Glomerular visceral epithelial cell (primary cell): ENCODE data around the gene MROH9.
"Not testable (repeated sequence)": the region's sequence is repeated elsewhere in the genome, so short reads cannot be mapped to it uniquely, and the experiment has no call there.

ENCODE experiments used
- DNase-seq: peaks from one replicate; pipeline ENCODE4 v3.0.0-alpha.2; 2016; ENCODE audit errors: extremely low spot score

The MROH9 gene

DNA sequence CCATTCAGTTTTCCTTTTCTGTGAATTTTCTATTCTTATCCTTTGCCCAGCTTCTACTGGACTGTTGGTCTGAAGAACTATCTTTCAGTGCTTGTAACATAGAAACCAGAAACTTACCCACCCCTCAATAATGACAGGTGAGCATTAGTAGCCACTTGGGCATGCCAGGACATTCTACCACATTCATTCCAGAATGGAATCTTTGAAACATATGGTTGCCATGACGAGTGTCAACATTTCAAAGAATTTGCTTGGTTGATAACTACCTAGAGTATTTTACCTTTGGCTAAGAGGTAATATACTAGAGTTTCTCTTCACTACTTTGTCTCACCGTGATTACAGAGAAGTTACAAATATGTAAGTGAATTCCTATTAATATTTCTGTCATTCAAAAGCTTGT is at the start of gene MROH9:
Gene MROH9, plus strand, starts transcription at position 304 of the 400 bp plus-strand sequence. CDS start 10,023 bp downstream, outside the sequence.
- DNase-seq: no peak

- DNase-seq: no peak
Observed at GRCh38 chr1:170885551-170885950, 49.8 kb upstream of the MROH9 start.

DNA sequence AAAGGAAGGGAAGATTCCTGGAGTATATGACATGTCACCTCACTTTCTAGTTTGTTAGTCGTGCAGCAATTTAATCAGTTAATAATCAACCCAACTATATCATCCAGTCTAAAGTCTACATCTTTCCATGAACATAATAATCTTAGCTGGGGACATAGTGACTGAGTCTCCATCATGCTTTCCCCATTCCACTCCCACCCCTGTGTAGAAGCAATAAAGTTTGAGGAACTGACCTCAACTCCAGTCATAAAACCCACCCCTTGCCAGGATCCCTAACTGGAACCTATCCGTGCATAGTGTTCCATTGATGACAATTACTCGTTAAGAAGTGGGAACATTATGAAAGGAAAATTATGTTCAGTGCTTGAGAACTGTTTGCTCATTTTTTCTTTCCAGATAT is 48.9 kb upstream of the MROH9 start:
- no peak for DNase-seq

DNA sequence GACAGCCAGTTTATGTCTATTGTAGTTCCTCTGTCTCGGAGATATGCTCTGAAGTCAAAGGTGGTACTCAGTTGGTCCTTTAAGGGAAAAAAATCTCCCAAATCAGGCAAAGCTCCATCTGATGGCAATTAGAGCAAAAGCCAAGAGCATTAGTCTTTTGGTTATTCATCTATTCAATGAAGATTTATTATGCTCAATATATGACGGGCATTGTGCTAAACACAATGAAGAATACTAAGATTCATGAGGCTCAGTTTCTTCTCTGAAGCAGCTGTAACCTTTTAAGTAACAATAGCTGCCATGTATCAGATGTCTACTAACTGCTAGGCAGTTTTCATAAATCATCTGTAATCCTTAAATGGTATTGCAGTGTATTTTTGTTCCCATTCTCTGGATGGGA is 47.6 kb upstream of the MROH9 start:
- DNase-seq: no peak

- no peak for DNase-seq
Observed at GRCh38 chr1:170891872-170892271, 43.5 kb upstream of the MROH9 start.

GRCh38 chr1:170893655-170894297 is 41.6 kb upstream of the MROH9 start:
- no peak for DNase-seq

- DNase-seq: no peak
Observed at GRCh38 chr1:170903961-170904360, 31.4 kb upstream of the MROH9 start.

DNA sequence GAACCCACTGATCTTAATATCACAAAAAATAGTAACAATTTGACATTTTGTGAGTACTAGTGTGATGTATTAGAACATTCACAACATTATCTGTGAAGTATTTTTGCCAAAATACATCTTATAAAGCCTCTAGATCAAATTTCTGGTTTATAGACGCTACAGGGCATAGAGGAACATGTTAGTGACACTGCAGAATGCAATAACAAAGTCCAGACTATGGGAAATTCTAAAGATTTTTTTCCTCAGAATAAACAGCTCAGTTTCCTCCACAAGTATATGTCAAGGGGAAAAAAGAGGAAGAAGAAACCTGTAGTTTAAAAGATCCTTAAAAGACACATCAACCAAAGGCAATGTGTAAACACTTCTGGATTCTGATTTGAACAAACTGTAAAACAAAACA is 26.4 kb upstream of the MROH9 start:
- no peak for DNase-seq

GRCh38 chr1:170910273-170910672 is 25.1 kb upstream of the MROH9 start:
- no peak for DNase-seq

DNA sequence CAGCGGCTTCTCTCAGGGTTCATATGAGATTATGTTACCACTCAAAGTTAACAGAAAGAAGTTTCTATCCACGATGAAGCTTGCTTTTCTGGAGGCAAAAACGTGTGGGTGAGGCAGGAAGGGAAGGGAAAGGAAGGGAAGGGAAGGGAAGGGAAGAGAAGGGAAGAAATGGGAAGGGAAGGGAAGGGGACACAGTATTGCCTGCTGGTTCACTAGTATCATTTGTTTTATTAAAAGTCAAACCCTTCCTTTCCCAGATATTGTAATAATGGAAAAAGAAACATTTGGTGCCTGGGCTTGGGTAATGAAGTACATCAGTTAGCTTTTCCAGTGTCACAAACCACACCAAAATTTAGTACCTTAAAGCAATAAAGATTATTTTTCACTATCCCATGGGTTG is 18.0 kb upstream of the MROH9 start:
- no peak for DNase-seq

GRCh38 chr1:170924656-170925055 is 10.7 kb upstream of the MROH9 start:
- not testable (repeated sequence) for DNase-seq

DNA sequence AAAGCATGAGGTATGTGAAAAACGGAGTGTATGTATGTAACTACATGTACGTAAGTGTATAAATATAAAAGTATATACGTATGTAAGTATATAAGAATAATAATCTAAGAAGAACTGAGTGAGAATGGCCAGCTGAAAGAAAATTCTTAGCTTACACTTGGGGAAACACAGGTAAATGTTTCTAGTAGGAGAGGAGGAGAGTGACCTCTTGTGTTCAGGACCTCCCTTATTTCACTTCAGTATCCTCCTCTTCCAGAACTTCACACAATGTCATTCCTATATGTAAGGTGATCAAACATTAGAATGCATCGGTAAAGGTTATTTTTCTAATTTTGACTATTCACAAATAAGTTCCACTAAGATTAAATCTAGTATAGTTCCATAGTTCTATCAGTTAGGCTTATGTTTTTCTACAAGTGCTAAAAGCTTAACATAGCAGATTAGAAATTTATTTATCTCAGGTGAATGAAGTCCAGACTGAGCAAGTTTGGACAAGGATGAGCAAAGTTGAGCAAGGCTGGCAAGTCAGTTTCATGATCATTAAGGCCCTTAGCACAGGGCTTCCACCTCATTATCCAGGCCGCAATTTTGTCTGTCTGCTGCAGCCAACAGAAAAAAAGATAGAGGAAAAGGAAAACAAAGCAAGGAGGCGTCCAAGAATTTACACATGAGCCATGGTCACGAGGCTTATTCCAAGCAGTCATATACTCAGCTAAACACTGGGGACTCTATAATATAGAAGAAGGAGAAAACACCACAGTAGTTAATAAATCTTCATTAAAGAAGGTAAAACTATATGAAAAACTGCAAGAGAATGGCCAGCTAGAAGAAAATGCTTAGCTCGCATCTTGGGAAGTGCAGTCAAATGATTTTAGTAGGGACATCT is 7.1 kb upstream of the MROH9 start:
- no peak for DNase-seq

DNA sequence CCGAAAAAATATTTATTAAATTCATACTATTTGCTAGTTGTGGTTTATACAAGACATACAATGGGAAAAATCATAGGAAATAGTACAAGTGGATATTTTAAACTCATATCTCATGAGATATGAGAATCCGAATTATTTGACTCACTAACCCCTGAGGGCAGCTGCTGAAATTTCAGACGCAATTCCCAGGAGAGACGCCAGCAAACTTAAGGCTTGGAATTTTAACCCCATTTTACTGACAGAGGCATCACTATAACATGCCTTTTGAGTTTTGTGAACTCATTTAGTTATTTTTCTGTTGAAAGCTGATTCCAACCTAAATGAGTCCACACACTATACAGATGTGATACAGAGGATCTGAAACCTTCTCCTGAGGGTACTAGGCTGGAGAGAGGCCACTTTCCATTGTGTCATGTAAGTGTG is 5.9 kb upstream of the MROH9 start:
- DNase-seq: no peak

GRCh38 chr1:170929835-170930554 is 5.3 kb upstream of the MROH9 start:
- peak; percentile 55 for DNase-seq

- DNase-seq: no peak
Observed at GRCh38 chr1:170931650-170932049, 3.7 kb upstream of the MROH9 start.

DNA sequence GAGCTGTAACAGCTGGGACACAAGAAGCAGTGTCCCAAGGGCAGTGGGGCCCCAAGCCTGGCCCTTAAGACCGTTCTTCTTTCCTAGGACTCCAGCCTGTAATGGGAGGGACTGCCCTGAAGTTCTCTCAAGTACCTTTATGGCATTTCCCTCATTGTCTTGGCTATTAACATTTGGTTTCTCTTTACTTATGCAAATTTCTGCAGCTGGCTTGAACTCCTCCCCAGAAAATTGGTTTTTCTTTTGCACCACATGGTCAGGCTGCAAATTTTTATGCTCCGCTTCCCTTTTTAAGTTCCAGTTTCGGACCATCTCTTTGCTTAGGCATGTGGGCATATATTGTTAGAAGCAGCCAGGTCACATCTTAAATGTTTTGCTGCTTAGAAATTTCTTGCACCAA is 3.1 kb upstream of the MROH9 start:
- no peak for DNase-seq

DNA sequence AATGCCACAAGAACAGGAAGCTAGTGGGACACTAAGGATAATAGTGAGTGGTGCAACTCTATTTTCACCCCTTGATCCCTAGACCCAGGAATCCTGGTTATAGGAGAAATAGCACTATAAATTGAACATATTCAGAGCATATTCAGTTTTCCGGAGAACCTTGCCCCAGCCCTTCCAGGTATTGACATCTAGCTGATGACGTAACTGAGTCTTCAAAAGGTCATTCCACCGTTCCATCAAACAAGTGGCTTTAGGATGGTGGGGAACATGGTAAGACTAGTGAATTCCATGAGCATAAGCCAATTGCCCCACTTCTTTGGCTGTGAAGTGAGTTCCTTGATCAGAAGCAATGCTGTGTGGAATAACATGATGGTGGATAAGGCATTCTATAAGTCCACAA is 2.9 kb downstream of the MROH9 start:
- DNase-seq: no peak

GRCh38 chr1:170939476-170939875 is 4.1 kb downstream of the MROH9 start:
- DNase-seq: no peak

DNA sequence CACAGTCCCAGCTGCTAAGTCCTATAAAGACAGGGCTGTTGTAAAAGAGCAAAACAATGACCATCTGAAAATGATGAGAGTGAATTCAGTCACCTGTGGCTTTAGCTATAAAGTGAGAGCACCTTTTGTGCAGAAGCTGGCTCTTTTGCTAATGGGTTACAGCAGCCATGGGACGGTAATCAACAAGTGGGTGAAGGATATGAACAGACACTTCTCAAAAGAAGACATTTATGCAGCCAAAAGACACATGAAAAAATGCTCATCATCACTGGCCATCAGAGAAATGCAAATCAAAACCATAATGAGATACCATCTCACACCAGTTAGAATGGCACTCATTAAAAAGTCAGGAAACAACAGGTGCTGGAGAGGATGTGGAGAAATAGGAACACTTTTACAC is 16.4 kb downstream of the MROH9 start:
- DNase-seq: not testable (repeated sequence)

- DNase-seq: no peak
Observed at GRCh38 chr1:170959385-170959784, 24.1 kb downstream of the MROH9 start.

GRCh38 chr1:170964506-170964905 is 29.2 kb downstream of the MROH9 start:
- no peak for DNase-seq
